ENCODE measurements around the gene EPB41L2. TPM values are rescaled to one million over a fixed set of nuclear protein-coding genes. Genes with fewer than 3 reads are reported as not detected.
A peak's percentile ranks its signal among the peaks of the same experiment; 100 is the strongest.
"Not testable (repeated sequence)": the region's sequence is repeated elsewhere in the genome, so short reads cannot be mapped to it uniquely, and the experiment has no call there.

The EPB41L2 gene
- total RNA-seq = 10 to 100 TPM; 30.5 to 31.0 TPM

DNA sequence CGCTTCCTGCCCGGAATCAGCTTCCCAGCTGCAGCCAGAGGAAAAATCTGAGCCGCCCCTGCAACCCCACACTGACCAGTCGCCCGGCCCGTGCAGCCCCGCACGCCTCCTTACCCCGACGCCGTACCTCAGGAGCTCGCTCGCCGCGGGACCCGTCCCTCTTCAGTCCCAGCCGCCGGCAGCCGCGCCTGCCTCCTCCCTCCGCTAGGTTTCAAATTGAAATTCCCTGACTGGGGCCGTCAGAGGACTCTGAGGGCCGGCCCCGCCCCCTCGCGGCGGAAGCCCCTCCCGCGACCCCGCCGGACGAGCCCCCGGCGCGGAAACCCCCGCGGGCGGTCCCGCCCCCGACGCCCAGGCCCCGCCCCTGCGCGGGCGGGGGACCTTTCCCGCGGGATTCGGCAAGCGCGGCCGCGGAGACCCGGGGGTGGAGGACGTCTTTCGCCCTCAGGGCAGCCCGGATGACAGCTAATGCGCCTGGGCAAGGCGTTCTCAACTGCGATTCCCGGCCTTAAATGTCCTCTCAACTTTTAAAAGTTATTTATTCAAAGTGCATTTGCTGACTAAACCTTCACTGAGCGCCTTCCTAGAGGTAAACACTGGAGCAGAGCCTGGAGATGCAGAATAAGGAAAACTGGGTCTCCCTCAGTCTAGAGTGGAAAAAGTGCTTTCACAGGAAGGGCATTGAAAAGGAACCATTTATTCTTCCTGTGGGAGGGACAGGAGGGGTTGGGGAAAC is at the start of gene EPB41L2:
Gene EPB41L2, minus strand, starts transcription at position 218 of the 736 bp plus-strand sequence. CDS start 106,760 bp downstream, outside the sequence.
- Mint-ChIP-seq H3K4me1 (ENCODE audit: low read depth in 2 of 2) (peaks cover 10 to 25% of the 10 kb centered on the region in 2 donors), H3K27ac (peak within 1 kb of the TSS in 1 of 2 donors; percentile 1), H3K9me3 (no peaks in the 10 kb centered on the region)

GRCh38 chr6:131112249-131112648 is 49.2 kb upstream of the EPB41L2 start:
- ATAC-seq (no peak), DNase-seq (ENCODE audit: low spot score) (no peak)
- no peaks in the 10 kb centered on the region for H3K36me3 Mint-ChIP-seq
- no peaks in the 10 kb centered on the region for H3K4me1 Mint-ChIP-seq (ENCODE audit: low read depth in 2 of 2)
- H3K27ac Mint-ChIP-seq = no peak overlapping the region
- H3K4me3 Mint-ChIP-seq = no peak overlapping the region
- peaks cover 0 to 5% of the 10 kb centered on the region in 2 donors for H3K27me3 Mint-ChIP-seq
- no peaks in the 10 kb centered on the region for H3K9me3 Mint-ChIP-seq

More for the DNA sequence above, at the start of gene EPB41L2:
- Mint-ChIP-seq H3K4me3 (peak within 1 kb of the TSS; percentile 79), H3K27me3 (peaks cover 6 to 23% of the 10 kb centered on the region in 2 donors), H3K36me3 (no peaks in the 10 kb centered on the region)
- DNase-seq (ENCODE audit: low spot score) = peak; percentile 90
- ATAC-seq = peak; percentile 92 to 95

DNA sequence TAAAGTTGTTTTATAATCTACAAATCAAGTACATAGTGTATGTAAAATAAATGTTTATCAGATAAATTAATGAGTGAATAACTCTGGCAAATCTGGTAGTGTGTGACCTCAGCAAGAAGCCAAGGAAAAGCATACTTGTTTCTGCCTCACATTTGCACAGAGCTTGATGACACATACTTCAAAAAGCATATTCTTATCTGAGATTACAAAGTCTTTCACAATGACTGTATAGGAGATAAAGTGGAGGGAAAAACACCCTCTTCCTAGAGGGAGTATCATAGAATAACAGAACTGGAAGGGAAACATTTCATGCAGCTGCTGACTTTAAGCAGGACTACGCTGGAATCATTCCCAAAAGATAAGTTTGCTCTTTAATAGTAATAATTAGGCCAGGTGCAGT is 44.1 kb upstream of the EPB41L2 start:
- H3K9me3 Mint-ChIP-seq = no peaks in the 10 kb centered on the region
- H3K4me3 Mint-ChIP-seq = no peak overlapping the region
- DNase-seq (ENCODE audit: low spot score) (no peak), ATAC-seq (no peak)
- H3K4me1 Mint-ChIP-seq (ENCODE audit: low read depth in 2 of 2) = no peaks in the 10 kb centered on the region
- no peaks in the 10 kb centered on the region for H3K36me3 Mint-ChIP-seq
- H3K27me3 Mint-ChIP-seq = peaks cover 3 to 5% of the 10 kb centered on the region in 2 donors
- H3K27ac Mint-ChIP-seq = no peak overlapping the region

DNA sequence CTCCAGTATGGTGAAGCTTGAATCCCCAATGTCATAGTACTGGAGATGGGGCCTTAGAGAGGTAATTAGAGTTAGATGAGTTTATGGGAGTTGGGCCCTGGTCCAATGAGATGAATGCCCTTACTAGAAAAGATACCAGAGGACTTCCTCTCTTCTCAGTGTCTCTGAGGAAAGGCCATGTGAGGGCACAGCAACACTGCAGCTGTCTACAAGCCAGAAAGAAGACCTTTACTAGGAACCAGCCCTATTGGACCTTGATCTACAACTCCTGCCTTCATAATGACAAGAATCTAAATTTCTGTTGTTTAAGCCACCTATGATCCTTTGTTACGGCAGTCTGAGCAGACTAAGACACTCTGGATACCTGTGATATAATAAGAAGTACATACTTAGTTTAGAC is 40.9 kb upstream of the EPB41L2 start:
- H3K27me3 Mint-ChIP-seq = peaks cover 3 to 13% of the 10 kb centered on the region in 2 donors
- H3K4me3 Mint-ChIP-seq = no peak overlapping the region
- DNase-seq (ENCODE audit: low spot score) (no peak), ATAC-seq (no peak)
- H3K4me1 Mint-ChIP-seq (ENCODE audit: low read depth in 2 of 2) = no peaks in the 10 kb centered on the region
- H3K36me3 Mint-ChIP-seq = no peaks in the 10 kb centered on the region
- no peaks in the 10 kb centered on the region for H3K9me3 Mint-ChIP-seq
- no peak overlapping the region for H3K27ac Mint-ChIP-seq

GRCh38 chr6:131103296-131103695 is 40.3 kb upstream of the EPB41L2 start:
- H3K27ac Mint-ChIP-seq = no peak overlapping the region
- H3K36me3 Mint-ChIP-seq = no peaks in the 10 kb centered on the region
- H3K9me3 Mint-ChIP-seq = no peaks in the 10 kb centered on the region
- H3K4me1 Mint-ChIP-seq (ENCODE audit: low read depth in 2 of 2) = no peaks in the 10 kb centered on the region
- ATAC-seq = no peak
- no peak overlapping the region for H3K4me3 Mint-ChIP-seq
- DNase-seq (ENCODE audit: low spot score) = no peak
- H3K27me3 Mint-ChIP-seq = peaks cover 6 to 11% of the 10 kb centered on the region in 2 donors

DNA sequence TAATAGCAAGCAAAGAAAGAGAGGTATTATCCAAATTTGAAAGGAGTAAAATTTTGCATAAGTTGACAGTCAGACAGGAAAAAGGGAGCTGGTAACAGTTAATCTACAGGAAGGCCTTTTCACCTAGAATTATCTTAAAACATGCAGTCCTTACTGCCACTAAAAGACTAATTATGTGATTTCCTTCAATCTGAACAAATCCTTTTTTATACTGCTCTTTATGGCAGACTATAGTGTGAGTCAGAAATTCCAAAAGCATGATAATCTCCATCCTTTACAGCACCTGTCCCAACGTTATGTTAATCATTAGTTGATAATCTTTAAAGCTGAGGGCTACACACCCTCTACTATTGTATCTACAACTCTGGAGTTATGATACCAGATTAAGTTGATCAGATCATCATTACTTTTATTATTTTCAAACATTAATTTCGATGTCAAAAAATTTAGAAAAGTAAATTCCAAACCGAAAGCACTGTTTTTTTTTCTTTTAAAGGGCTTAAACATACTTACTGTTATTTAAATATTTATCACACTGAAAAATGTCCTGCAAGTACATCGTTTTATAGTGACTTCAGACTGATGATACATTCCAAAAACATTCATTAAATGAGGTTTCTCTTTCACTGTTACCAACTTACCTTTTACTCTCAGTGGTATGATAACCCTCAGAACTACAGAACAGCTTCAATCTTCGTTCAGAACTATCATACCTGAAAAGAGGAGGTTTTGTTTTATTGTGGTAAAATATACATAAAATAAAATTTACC is 39.1 kb upstream of the EPB41L2 start:
- H3K27ac Mint-ChIP-seq = no peak overlapping the region
- no peak for DNase-seq (ENCODE audit: low spot score)
- no peaks in the 10 kb centered on the region for H3K9me3 Mint-ChIP-seq
- ATAC-seq = no peak
- no peaks in the 10 kb centered on the region for H3K4me1 Mint-ChIP-seq (ENCODE audit: low read depth in 2 of 2)
- no peak overlapping the region for H3K4me3 Mint-ChIP-seq
- H3K36me3 Mint-ChIP-seq = no peaks in the 10 kb centered on the region
- H3K27me3 Mint-ChIP-seq = peaks cover 8 to 10% of the 10 kb centered on the region in 2 donors

GRCh38 chr6:131096786-131097185 is 33.7 kb upstream of the EPB41L2 start:
- no peak overlapping the region for H3K27ac Mint-ChIP-seq
- H3K36me3 Mint-ChIP-seq = peaks cover 10% of the 10 kb centered on the region
- H3K4me1 Mint-ChIP-seq (ENCODE audit: low read depth in 2 of 2) = no peaks in the 10 kb centered on the region
- no peak overlapping the region for H3K4me3 Mint-ChIP-seq
- ATAC-seq = no peak
- no peak for DNase-seq (ENCODE audit: low spot score)
- H3K27me3 Mint-ChIP-seq = peaks cover 8 to 11% of the 10 kb centered on the region in 2 donors
- no peaks in the 10 kb centered on the region for H3K9me3 Mint-ChIP-seq

GRCh38 chr6:131093334-131093733 is 30.3 kb upstream of the EPB41L2 start:
- Mint-ChIP-seq H3K4me3 (no peak overlapping the region), H3K4me1 (ENCODE audit: low read depth in 2 of 2) (no peaks in the 10 kb centered on the region), H3K27me3 (peaks cover 20 to 21% of the 10 kb centered on the region in 2 donors), H3K27ac (no peak overlapping the region), H3K9me3 (peaks cover 6% of the 10 kb centered on the region), H3K36me3 (peaks cover 26% of the 10 kb centered on the region)
- ATAC-seq (no peak), DNase-seq (ENCODE audit: low spot score) (no peak)

GRCh38 chr6:131091944-131092343 is 28.9 kb upstream of the EPB41L2 start:
- DNase-seq (ENCODE audit: low spot score); H3K4me1 Mint-ChIP-seq (ENCODE audit: low read depth in 2 of 2); H3K4me3 Mint-ChIP-seq; ATAC-seq; H3K9me3 Mint-ChIP-seq; H3K27ac Mint-ChIP-seq: not testable (repeated sequence)
- peaks cover 20 to 34% of the 10 kb centered on the region in 2 donors for H3K27me3 Mint-ChIP-seq
- peaks cover 31% of the 10 kb centered on the region for H3K36me3 Mint-ChIP-seq

DNA sequence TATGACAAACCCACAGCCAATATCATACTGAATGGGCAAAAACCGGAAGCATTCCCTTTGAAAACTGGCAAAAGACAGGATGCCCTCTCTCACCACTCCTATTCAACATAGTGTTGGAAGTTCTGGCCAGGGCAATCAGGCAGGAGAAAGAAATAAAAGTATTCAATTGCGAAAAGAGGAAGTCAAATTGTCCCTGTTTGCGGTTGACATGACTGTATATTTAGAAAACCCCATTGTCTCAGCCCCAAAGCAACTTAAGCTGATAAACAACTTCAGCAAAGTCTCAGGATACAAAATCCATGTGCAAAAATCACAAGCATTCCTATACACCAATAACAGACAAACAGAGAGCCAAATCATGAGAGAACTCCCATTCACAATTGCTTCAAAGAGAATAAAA is 27.3 kb upstream of the EPB41L2 start:
- H3K27ac Mint-ChIP-seq; H3K4me1 Mint-ChIP-seq (ENCODE audit: low read depth in 2 of 2); H3K4me3 Mint-ChIP-seq; ATAC-seq; DNase-seq (ENCODE audit: low spot score); H3K9me3 Mint-ChIP-seq: not testable (repeated sequence)
- H3K36me3 Mint-ChIP-seq = peaks cover 34% of the 10 kb centered on the region
- peaks cover 23 to 42% of the 10 kb centered on the region in 2 donors for H3K27me3 Mint-ChIP-seq

- H3K4me1 Mint-ChIP-seq (ENCODE audit: low read depth in 2 of 2) = no peaks in the 10 kb centered on the region
- no peak for ATAC-seq
- peaks cover 16 to 47% of the 10 kb centered on the region in 2 donors for H3K27me3 Mint-ChIP-seq
- no peak for DNase-seq (ENCODE audit: low spot score)
- no peak overlapping the region for H3K4me3 Mint-ChIP-seq
- peaks cover 20% of the 10 kb centered on the region for H3K36me3 Mint-ChIP-seq
- H3K9me3 Mint-ChIP-seq = peaks cover 6% of the 10 kb centered on the region
- H3K27ac Mint-ChIP-seq = no peak overlapping the region
Measured at GRCh38 chr6:131084982-131085381, 21.9 kb upstream of the EPB41L2 start.

GRCh38 chr6:131083687-131084086 is 20.6 kb upstream of the EPB41L2 start:
- Mint-ChIP-seq H3K4me1 (ENCODE audit: low read depth in 2 of 2) (no peaks in the 10 kb centered on the region), H3K27me3 (peaks cover 9 to 34% of the 10 kb centered on the region in 2 donors), H3K27ac (no peak overlapping the region), H3K9me3 (no peaks in the 10 kb centered on the region), H3K4me3 (no peak overlapping the region), H3K36me3 (peaks cover 9% of the 10 kb centered on the region)
- ATAC-seq (no peak), DNase-seq (ENCODE audit: low spot score) (no peak)

- Mint-ChIP-seq H3K27ac (no peak overlapping the region), H3K4me1 (ENCODE audit: low read depth in 2 of 2) (no peaks in the 10 kb centered on the region), H3K36me3 (peaks cover 5% of the 10 kb centered on the region), H3K9me3 (no peaks in the 10 kb centered on the region), H3K4me3 (no peak overlapping the region), H3K27me3 (peaks cover 5 to 21% of the 10 kb centered on the region in 2 donors)
- ATAC-seq (no peak), DNase-seq (ENCODE audit: low spot score) (no peak)
Measured at GRCh38 chr6:131082335-131082734, 19.3 kb upstream of the EPB41L2 start.

DNA sequence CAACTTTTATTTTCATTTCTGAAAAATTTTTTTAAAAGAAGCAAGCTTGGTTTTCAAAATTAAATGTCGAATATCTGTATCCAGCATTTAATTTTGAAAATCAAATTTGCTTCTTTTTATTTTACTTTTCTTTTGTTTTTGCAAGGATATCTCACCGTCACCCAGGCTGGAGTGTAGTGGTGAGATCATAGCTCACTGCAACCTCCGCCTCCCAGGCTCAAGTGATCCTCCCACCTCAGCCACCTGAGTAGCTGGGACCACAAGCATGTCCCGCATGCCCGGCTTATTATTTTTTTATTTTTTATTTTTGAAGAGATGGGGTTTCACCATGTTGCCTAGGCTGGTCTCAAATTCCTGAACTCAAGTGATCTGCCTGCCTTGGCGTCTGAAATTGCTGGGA is 17.0 kb upstream of the EPB41L2 start:
- H3K4me1 Mint-ChIP-seq (ENCODE audit: low read depth in 2 of 2) = no peaks in the 10 kb centered on the region
- H3K36me3 Mint-ChIP-seq = no peaks in the 10 kb centered on the region
- H3K9me3 Mint-ChIP-seq = no peaks in the 10 kb centered on the region
- no peak overlapping the region for H3K4me3 Mint-ChIP-seq
- no peak overlapping the region for H3K27ac Mint-ChIP-seq
- DNase-seq (ENCODE audit: low spot score) (no peak), ATAC-seq (no peak)
- peaks cover 0 to 7% of the 10 kb centered on the region in 2 donors for H3K27me3 Mint-ChIP-seq
